ENCODE results near the gene SETD2. TPM values are rescaled to one million over a fixed set of nuclear protein-coding genes. Genes with fewer than 3 reads are reported as not detected.

SETD2 gene
- total and polyA plus RNA-seq, 2 donors (not counting 1 experiment from before 2014, with no cell fraction given) = 22.6 to 91.4 TPM

DNA sequence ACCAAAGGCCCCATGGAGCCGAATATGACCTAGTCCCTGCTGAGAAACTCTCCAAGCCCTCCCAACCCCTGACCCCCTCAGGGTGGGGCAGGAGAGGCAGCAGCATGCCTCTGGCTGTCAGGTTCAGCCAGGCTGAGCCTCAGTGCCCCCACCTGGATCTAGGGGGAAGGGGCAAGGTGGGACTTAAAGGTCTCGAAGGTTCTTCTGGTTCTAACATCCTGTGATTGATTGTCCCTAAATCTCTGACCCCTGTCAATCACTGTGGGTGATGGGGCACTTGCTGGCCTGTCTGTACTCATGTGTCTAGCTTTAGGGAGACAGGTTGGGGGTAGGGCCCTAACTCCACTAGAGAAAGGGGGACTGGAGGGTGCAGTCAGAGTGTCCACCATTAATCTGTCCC lies 170.6 kb downstream of the SETD2 start:
- no peaks in the 10 kb centered on the region for H3K9me3 Mint-ChIP-seq (ENCODE audit: insufficient read depth)
- H3K36me3 ChIP-seq (replicated peaks in 1 of 2; ENCODE audit: control extremely low read depth in 1 of 2, control insufficient read depth in 1 of 2, extremely low read depth in 1 of 2, insufficient read depth in 2 of 2, low read length in 1 of 2) = peaks cover 0 to 18% of the 10 kb centered on the region in 2 experiments
- peaks cover 5% of the 10 kb centered on the region for H4K20me1 ChIP-seq (ENCODE audit: control insufficient read depth, insufficient read depth, low read length, poor library complexity, severe bottlenecking)
- H3K9ac ChIP-seq (ENCODE audit: low read length) = no peak overlapping the region
- H3K79me2 ChIP-seq (ENCODE audit: control insufficient read depth, insufficient read depth, low read length) = peaks cover 13% of the 10 kb centered on the region
- intact Hi-C loops (cut with micrococcal nuclease) = no loop called here
- H3K4me3 Mint-ChIP-seq = no peak overlapping the region
- no peaks in the 10 kb centered on the region for H3K27me3 Mint-ChIP-seq
- no peak for ATAC-seq (ENCODE audit: low read depth)
- H3K27ac ChIP-seq (ENCODE audit: low read length in 2 of 2) = no peak overlapping the region
- WGBS (ENCODE audit: insufficient coverage) = 94% methylated on average over 2 of the region's 2 CpGs
- no peak overlapping the region for H2AFZ ChIP-seq (ENCODE audit: insufficient read depth, low read depth, low read length, poor library complexity, severe bottlenecking)
- DNase-seq = no peak
- CTCF ChIA-PET = interaction anchor here (1.1 to 12.1 kb wide), 3 partner anchors 65 to 127 kb away, joined by 3 to 146 read pairs (median 6); no protein-coding TSS in a partner anchor
- H3K27ac Mint-ChIP-seq = peak overlapping the region; percentile 50
- no peaks in the 10 kb centered on the region for H3K9me3 ChIP-seq (ENCODE audit: control extremely low read depth in 1 of 3, control insufficient read depth in 2 of 3, insufficient read depth in 1 of 3, low read length in 2 of 3)
- POLR2A ChIA-PET = no interaction called here
- no peak overlapping the region for H3K4me3 ChIP-seq (ENCODE audit: control extremely low read depth in 1 of 5, extremely low read depth in 1 of 5, insufficient read depth in 1 of 5, low read depth in 2 of 5, low read length in 4 of 5)
- no peak for TF ChIP-seq EZH2 (IDR thresholded peaks at IDR 0.05; ENCODE audit: borderline replicate concordance, insufficient read depth, low read depth, low read length, poor library complexity, severe bottlenecking)
- TF ChIP-seq, protein P1, sequence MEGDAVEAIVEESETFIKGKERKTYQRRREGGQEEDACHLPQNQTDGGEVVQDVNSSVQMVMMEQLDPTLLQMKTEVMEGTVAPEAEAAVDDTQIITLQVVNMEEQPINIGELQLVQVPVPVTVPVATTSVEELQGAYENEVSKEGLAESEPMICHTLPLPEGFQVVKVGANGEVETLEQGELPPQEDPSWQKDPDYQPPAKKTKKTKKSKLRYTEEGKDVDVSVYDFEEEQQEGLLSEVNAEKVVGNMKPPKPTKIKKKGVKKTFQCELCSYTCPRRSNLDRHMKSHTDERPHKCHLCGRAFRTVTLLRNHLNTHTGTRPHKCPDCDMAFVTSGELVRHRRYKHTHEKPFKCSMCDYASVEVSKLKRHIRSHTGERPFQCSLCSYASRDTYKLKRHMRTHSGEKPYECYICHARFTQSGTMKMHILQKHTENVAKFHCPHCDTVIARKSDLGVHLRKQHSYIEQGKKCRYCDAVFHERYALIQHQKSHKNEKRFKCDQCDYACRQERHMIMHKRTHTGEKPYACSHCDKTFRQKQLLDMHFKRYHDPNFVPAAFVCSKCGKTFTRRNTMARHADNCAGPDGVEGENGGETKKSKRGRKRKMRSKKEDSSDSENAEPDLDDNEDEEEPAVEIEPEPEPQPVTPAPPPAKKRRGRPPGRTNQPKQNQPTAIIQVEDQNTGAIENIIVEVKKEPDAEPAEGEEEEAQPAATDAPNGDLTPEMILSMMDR (IDR thresholded peaks at IDR 0.05) = no peak
- peaks cover 21 to 30% of the 10 kb centered on the region in 2 donors for H3K4me1 ChIP-seq (ENCODE audit: control insufficient read depth in 2 of 2, insufficient read depth in 2 of 2, low read length in 2 of 2)
- peaks cover 38% of the 10 kb centered on the region for H3K4me1 Mint-ChIP-seq
- H3K4me2 ChIP-seq (replicated peaks; ENCODE audit: low read depth, low read length, poor library complexity, severe bottlenecking) = no peak overlapping the region
- no peaks in the 10 kb centered on the region for H3K27me3 ChIP-seq (replicated peaks in 1 of 4; ENCODE audit: control extremely low read depth in 1 of 4, control insufficient read depth in 3 of 4, insufficient read depth in 4 of 4, low read length in 3 of 4)

GRCh38 chr3:46992231-46992630 lies 171.7 kb downstream of the SETD2 start:
- no peaks in the 10 kb centered on the region for H3K27me3 ChIP-seq (replicated peaks in 1 of 4; ENCODE audit: control extremely low read depth in 1 of 4, control insufficient read depth in 3 of 4, insufficient read depth in 4 of 4, low read length in 3 of 4)
- POLR2A ChIA-PET = no interaction called here
- Mint-ChIP-seq H3K27ac (no peak overlapping the region), H3K4me3 (no peak overlapping the region), H3K27me3 (no peaks in the 10 kb centered on the region), H3K4me1 (peaks cover 46% of the 10 kb centered on the region), H3K9me3 (ENCODE audit: insufficient read depth) (no peaks in the 10 kb centered on the region)
- H2AFZ ChIP-seq (ENCODE audit: insufficient read depth, low read depth, low read length, poor library complexity, severe bottlenecking) = no peak overlapping the region
- ATAC-seq (ENCODE audit: low read depth) (no peak), DNase-seq (no peak)
- CTCF ChIA-PET = interaction anchor here (1.1 to 12.1 kb wide), 3 partner anchors 11 to 83 kb away, joined by 3 to 146 read pairs (median 10); no protein-coding TSS in a partner anchor
- intact Hi-C loops (cut with micrococcal nuclease) = no loop called here
- H4K20me1 ChIP-seq (ENCODE audit: control insufficient read depth, insufficient read depth, low read length, poor library complexity, severe bottlenecking) = peaks cover 13% of the 10 kb centered on the region
- H3K4me2 ChIP-seq (replicated peaks; ENCODE audit: low read depth, low read length, poor library complexity, severe bottlenecking) = no peak overlapping the region
- H3K36me3 ChIP-seq (replicated peaks in 1 of 2; ENCODE audit: control extremely low read depth in 1 of 2, control insufficient read depth in 1 of 2, extremely low read depth in 1 of 2, insufficient read depth in 2 of 2, low read length in 1 of 2) = peaks cover 0 to 18% of the 10 kb centered on the region in 2 experiments
- no peak for TF ChIP-seq EZH2 (IDR thresholded peaks at IDR 0.05; ENCODE audit: borderline replicate concordance, insufficient read depth, low read depth, low read length, poor library complexity, severe bottlenecking)
- TF ChIP-seq, protein P1 (IDR thresholded peaks at IDR 0.05) = no peak
- peaks cover 30 to 39% of the 10 kb centered on the region in 2 donors for H3K4me1 ChIP-seq (ENCODE audit: control insufficient read depth in 2 of 2, insufficient read depth in 2 of 2, low read length in 2 of 2)
- no peak overlapping the region for H3K27ac ChIP-seq (ENCODE audit: low read length in 2 of 2)
- peaks cover 3% of the 10 kb centered on the region for H3K79me2 ChIP-seq (ENCODE audit: control insufficient read depth, insufficient read depth, low read length)
- H3K9ac ChIP-seq (ENCODE audit: low read length) = no peak overlapping the region
- H3K9me3 ChIP-seq (ENCODE audit: control extremely low read depth in 1 of 3, control insufficient read depth in 2 of 3, insufficient read depth in 1 of 3, low read length in 2 of 3) = no peaks in the 10 kb centered on the region
- no peak overlapping the region for H3K4me3 ChIP-seq (ENCODE audit: control extremely low read depth in 1 of 5, extremely low read depth in 1 of 5, insufficient read depth in 1 of 5, low read depth in 2 of 5, low read length in 4 of 5)
- WGBS (ENCODE audit: insufficient coverage) = 96% methylated on average over 9 of the region's 9 CpGs

Data from B cell (primary cell).